Measurements from ENCODE around the gene BBS4.
A peak's percentile ranks its signal among the peaks of the same experiment; 100 is the strongest.
"Not testable (repeated sequence)": the region's sequence is repeated elsewhere in the genome, so short reads cannot be mapped to it uniquely, and the experiment has no call there.

BBS4 gene, protein sequence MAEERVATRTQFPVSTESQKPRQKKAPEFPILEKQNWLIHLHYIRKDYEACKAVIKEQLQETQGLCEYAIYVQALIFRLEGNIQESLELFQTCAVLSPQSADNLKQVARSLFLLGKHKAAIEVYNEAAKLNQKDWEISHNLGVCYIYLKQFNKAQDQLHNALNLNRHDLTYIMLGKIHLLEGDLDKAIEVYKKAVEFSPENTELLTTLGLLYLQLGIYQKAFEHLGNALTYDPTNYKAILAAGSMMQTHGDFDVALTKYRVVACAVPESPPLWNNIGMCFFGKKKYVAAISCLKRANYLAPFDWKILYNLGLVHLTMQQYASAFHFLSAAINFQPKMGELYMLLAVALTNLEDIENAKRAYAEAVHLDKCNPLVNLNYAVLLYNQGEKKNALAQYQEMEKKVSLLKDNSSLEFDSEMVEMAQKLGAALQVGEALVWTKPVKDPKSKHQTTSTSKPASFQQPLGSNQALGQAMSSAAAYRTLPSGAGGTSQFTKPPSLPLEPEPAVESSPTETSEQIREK

DNA sequence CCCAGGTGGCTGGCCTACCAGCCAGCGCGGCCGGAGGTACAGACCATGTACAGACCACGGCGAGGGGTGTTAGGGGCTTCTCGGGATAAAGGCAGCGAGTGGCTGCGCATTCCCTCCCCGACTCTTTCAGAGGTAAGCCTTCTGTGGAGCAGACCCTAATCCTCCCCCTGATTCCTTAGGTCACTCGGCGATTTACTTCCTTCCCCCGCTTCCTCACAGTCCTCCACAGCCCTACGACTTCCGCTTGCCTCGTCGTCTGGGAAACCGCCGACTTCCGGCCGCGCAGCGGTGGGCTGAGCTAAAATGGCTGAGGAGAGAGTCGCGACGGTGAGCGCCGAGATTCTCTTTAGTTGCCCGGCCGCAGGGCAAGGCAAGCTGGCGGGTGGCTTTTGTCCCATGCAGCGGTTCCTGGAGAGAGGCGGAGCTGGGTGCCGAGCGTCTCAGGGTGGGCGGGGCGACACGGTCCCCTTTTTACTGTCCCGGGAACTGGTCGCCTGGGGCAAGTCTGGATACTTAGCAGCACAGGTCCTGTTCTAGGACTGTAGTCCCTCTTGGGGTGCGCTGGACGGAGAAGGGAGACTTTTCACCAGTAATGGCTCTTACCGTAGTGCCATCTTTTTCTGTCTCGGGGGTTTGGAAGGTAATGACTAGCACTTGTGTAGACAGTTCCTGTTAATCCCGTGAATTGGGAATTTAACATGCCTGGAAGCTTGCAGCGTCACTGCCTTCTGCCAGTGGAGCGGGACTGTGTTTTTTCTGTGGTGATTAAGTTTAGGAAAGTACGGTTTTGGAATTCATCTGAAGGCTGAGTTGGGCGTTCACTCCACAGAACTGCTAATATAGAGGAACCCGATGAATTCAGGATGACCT, at the start of gene BBS4, which contains the start of gene HIGD2B:
TSS of gene BBS4 (plus strand) at position 283 of the 870 bp plus-strand sequence. CDS start at position 304, 21 bp downstream.
TSS of gene HIGD2B (minus strand) at position 258 of the 870 bp plus-strand sequence. CDS start 9,808 bp downstream, outside the sequence.
- peak within 1 kb of the TSS; percentile 91 for H3K27ac ChIP-seq
- TF ChIP-seq ZFX (IDR thresholded peaks at IDR 0.05) = peak; percentile 75; the same call in 1 of the 2 replicates
- TF ChIP-seq, protein P1, sequence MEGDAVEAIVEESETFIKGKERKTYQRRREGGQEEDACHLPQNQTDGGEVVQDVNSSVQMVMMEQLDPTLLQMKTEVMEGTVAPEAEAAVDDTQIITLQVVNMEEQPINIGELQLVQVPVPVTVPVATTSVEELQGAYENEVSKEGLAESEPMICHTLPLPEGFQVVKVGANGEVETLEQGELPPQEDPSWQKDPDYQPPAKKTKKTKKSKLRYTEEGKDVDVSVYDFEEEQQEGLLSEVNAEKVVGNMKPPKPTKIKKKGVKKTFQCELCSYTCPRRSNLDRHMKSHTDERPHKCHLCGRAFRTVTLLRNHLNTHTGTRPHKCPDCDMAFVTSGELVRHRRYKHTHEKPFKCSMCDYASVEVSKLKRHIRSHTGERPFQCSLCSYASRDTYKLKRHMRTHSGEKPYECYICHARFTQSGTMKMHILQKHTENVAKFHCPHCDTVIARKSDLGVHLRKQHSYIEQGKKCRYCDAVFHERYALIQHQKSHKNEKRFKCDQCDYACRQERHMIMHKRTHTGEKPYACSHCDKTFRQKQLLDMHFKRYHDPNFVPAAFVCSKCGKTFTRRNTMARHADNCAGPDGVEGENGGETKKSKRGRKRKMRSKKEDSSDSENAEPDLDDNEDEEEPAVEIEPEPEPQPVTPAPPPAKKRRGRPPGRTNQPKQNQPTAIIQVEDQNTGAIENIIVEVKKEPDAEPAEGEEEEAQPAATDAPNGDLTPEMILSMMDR (conservative IDR thresholded peaks at IDR 0.05) = no peak

DNA sequence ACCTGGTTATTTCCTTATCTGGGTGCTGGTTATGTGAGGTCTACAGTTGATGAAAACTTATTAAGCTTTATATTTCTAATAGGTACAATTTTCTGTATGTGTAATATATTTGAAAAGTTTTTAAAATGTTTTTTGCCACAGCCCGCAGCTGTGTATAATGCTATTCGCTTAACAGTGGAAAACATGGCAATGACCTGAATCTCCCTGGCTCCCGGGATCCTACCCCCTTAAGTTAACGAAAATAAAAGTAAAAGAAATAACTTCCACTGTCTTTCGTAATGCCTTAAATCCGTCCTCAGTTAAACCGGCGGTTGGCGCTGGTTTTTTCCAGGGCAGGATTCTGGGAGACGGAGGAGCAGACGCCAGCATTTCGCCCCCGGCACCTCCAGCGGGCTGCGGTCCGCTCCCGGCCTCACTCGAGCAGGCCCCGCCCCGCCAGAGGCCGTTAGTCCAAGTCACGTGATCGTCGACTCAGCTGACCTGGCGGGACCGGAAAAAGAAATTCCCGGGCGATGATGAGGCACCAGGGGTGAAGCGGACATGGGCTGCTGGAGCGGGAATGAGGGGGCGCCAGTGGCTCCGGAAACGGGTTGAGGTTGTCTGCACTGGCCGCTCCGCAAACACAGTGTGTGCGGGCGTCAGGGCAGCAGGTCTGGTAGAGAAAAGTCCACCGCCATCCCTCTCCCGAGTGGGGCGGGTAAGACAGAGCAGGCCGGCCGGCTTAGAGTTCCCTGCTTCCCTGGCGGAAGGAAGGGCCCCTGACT, 49.3 kb upstream of the BBS4 start:
- not testable (repeated sequence) for H3K27ac ChIP-seq

DNA sequence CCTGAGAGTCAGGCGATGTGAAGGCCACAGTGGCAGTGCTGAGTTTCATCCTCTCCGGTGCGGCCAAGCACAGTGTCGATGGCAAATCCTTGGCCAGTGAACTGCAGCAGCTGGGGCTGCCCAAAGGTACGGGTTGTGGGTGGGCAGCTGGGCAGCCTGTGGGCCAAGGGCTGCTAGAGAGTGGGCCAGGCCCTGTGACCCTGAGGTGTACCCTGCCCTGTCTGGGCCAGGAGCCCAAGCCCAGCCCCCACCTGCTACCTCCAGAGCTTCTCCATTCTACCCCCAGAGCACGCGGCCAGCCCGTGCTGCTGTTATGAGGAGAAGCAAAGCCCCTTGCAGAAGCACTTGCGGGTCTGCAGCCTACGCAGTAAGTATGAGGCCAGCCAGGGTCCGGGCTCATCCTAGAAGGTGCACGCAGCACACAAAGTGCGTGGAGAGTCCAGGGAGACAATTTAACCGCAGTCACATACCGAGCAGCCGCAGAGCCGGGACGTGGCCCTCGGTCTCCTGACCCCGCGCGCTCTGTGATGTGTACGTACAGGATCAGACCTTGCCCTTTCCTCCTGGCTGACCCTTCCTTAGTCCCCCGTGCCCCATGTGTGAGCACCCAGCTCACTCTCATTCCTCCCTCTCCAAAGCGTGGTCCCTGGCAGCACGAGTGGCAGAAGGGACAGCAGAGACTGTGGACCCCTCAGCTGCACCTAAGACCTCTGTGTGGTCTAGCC, 46.1 kb upstream of the BBS4 start:
- not testable (repeated sequence) for H3K27ac ChIP-seq

DNA sequence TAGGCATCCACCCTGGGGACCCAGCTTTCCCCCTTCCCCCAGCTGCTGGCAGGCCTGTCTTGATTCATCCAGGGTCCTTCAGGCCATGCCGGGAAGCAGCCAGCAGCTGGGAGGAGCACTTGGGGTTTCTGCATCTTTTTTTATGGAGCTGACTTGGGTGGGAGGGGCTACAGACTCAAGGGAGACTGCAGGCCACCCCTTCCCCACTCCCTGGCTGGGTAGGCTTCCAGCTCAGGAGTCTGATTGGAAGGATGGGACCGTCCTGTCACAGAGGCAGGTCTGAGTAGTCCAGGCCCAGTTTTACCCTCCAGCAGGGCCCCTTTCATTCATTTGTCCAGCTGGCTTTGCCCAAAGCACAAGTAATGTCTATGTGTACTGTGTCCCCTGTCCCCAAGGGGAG, 43.7 kb upstream of the BBS4 start:
- not testable (repeated sequence) for H3K27ac ChIP-seq

DNA sequence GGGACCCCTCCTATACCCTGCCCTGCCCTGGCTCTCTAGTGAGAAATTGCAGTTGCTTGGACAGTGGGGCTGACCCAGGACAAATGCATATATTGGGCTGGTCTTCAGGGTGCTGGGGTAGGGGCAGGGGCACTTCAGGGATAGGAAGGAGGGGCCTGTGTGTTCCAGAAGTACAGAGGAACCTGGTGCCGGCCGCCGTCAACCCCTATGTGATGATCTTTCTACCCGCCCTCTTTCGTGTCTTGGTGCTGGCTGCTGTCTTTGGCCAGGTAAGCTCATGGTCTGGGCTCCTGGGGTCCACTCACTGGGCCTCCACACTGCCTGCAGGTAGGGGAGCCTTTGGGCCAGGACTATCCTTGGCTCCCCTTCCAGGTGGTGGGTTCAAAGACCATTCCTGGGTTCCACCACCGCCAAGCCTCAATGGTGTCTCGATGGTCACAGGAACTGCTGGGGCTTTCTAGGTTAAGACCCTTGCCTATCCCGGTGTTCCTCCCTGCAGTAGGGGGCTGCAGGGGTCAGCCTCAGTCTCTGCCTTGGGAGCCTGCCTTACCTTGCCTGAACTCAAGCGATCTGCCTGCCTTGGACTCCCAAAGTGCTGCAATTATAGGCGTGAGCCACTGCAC, 37.3 kb upstream of the BBS4 start:
- H3K27ac ChIP-seq = not testable (repeated sequence)

DNA sequence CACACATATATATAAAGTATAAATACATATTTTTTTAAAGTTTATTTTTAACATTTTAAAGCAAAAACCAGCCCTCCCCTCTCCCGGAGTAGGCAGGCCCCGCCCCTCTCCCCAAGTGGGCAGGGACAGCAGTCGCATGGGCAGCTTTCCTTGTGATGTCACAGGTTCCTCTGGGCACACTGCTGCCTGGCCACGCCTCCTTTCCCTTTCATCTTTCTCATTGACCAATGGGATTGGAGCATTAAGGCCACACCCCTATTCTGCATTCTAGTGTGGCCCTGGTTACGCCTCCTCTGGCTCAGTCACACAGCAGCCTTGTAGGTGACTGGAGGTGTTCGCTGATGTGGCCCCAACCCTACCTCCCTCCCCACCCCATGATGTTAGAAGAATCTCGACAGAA, 31.6 kb upstream of the BBS4 start, which contains the start of gene GOLGA6B:
TSS of gene GOLGA6B (plus strand) at position 301 of the 400 bp plus-strand sequence. CDS start at position 342, 41 bp downstream.
- H3K27ac ChIP-seq = not testable (repeated sequence)

DNA sequence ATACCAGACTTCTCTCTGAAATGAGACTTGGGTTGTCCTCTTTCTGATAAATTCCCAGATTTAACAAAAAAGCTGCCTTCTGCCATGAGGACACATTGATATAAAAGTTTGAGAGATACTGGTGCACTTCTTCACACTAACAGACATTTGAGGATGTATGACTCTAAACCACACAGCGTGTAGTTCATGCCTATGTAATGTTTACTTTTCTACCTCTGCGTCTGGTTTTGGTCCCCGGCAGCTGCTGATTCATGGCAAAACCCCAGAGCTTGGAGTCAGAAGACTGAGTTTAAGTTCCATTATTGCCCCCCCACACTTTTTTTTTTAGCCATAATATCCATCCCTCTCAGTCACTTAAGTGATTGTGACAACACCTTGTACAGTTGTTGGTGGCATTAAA, 30.0 kb upstream of the BBS4 start:
- not testable (repeated sequence) for H3K27ac ChIP-seq

DNA sequence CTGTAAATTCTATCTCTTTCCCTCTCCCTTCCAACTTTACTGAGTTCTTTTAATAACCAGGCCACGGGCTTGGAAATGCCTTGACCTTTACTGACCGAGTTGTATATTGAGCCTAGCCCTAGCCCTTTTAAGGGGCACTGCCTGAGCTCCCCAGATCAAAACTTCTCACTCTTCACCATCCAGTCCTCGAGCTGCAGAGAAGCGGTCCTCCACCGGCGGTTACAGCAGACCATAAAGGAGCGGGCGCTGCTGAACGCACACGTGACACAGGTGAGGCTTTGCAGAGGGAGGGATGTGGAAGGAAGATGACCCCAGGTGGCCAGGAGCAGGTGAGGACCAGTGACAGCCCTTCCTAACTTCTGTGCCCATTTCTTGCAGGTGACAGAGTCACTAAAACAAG, 24.9 kb upstream of the BBS4 start:
- not testable (repeated sequence) for H3K27ac ChIP-seq

DNA sequence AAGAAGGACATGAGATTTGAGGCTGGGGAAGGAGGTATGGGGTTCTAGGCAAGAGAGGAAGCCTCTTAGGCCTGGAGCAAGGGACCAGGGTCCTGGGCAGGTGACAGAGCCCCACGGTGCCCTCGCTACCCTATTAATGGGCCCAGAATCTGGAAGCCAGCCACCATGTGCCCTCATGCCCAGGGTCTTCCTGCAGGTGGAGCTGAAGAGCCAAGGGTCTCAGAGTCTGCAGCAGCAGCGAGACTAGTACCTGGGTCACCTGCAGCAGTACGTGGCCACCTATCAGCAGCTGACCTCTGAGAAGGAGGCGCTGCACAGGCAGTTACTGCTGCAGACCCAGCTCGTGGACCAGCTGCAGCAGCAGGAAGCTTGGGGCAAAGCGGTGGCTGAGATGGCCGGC, 22.1 kb upstream of the BBS4 start:
- not testable (repeated sequence) for H3K27ac ChIP-seq

DNA sequence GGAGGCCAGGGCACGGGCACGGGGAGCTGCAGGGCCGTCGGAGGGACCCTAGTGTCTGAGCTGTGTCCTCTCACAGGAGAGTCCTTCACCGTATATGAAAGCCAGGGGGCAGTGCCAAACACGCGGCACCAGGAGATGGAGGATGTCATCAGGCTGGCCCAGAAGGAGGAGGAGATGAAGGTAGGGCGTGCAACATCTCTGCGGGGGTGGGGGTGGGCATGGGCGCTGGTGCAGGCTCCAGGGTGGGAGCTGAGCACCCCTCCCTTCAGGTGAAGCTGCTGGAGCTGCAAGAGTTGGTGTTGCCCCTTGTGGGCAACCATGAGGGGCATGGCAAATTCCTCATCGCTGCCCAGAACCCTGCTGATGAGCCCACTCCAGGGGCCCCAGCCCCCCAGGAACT, 20.3 kb upstream of the BBS4 start:
- H3K27ac ChIP-seq = not testable (repeated sequence)

DNA sequence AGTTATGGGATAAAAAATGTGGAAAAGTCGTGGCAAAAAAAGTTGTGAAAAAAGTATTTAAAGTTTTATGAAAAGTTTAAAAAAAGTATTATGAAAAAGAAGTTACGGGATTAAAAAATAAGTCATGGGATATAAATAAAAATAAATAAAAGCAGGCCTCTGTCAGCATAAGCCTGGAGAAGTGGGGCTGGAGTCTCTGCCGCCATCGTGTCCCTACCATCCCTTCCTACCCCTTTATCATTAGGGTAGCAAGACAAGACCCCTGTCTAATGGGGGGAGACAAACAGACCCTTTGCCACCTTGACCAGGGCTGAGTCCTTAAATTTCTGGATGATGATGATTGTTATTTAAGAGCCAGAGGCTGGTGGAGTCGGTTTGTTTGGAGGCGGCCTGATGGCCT, 16.2 kb upstream of the BBS4 start:
- not testable (repeated sequence) for H3K27ac ChIP-seq

DNA sequence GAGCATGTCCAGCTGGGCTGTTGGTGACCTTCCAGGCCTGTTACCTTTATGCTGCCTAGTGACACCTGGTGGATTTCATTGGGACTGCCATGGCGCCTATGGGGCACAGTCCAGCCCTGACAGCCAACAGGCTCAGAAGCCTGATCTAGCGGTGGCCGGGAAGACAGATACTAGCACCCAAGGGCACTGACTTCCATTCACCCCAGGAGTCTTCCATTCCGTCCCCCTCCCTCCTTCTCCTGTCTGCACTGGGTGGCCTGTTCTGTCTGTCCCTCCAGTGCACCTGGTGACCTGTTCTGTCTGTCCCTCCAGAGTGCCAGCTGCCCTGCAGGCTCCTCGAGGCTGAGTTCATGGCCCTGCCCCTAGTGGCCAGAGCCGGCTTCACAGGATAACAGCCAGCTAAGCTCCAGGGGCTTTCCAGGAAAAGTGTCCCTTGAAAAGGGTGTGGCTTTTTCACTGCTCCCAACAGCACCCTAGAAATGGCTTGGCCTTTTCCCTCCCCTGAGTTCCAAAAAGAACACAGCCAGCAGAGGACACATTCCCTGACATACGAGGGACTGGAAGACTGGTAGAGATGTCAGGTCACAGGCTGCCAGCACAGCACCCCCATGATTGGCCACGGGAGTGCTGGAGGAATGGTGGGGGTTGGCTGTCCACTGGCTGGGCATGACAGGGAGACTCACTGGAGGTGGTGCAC, 15.2 kb upstream of the BBS4 start:
- TF ChIP-seq, protein P1 (conservative IDR thresholded peaks at IDR 0.05) = peak; percentile 95
- peak overlapping the region; percentile 20; the same call in 1 of the 2 replicates for H3K27ac ChIP-seq

Data from C4-2B (cell line).